ENCODE data around the gene SERPINA4.
"Not testable (repeated sequence)": the region's sequence is repeated elsewhere in the genome, so short reads cannot be mapped to it uniquely, and the experiment has no call there.

The SERPINA4 gene

DNA sequence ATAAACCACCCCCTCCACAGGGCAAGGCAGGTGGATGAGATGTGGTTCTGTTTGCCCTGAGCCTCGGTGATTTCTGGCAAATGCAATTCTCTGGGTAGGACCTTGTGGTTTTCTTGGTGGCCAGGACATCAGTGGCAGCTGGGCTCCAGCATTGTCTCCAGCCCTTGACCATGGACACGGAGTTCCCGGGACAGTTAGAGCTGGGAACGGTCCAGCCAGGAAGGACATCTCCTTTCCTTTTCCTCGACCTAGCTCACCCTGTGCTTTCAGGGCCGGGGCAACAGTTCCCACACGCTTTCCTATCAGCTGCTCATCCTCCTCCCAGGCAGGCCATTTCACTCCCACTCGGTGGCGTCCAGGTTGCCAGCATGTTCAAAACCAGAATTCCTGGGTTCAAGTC lies 9.2 kb downstream of the SERPINA4 start:
- DNase-seq = no peak

DNA sequence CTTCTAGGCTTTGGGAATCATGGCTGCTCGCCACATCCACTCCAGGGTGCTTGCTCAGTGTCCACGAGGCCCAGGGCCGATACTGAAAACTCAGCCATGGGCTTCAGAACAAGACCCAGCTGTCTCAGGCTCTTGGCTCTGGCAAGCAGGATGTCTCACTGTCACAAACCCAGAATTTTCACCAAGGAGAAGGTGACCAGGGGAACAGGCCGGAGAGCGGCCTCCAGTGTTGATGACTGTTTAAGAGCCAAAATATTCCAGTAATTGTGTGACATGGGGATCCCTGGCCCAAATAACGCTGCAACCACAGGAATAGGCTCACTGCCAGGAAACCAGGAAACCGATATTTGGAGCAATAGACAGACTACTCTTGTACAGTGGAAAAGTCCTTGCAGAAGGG lies 10.2 kb downstream of the SERPINA4 start:
- no peak for DNase-seq

DNA sequence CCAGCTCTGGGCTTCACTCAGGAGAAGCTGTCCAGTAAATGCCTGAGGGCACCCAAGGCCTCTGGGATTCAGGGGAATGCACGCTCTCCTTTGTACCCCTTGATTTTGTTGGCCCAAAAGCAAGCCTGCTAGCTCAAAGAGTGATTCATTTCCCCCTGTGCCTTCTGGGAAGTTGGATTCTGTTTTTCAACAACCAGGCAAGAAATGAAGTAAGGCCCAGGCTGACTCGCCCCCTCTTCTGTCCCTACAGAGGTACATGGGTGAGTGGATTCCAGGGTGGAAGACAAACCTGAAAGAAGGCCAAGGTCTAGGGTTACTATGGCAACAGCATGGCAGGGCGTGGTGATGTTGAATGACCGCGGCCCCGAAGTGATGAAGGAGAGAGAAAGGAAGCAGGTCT lies 10.7 kb downstream of the SERPINA4 start:
- no peak for DNase-seq

DNA sequence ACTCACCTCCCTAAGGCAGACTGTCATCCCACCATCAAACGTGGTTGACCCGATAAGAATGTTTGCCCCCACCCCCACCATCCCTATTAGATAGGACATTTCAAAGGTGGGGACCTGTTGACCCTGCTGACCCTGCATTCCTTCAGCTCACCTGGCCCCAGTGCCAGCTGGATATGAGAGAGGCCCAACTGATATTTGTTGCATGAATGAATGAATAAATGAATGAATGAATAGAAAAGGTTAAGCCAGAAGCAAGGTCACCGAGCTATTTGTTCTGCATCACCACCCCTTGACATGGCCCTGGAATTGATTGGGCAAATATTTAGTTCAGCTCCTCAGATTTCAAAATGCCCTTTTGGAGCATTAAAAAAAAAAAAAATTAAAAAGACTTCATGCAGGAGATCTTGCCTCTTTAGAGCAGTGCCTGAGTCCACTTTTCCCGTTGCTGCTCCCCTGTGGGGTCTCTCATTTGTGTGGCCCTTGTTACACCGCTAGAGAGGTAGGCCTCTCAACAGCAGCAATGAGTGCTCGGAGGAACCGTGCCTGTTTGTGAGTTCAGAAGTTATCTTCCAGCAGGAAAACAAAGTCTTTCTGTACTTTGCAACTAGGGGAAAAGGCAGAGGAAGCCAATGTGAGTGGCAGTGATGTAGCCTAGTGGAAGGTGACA lies 11.5 kb downstream of the SERPINA4 start:
- no peak for DNase-seq

DNA sequence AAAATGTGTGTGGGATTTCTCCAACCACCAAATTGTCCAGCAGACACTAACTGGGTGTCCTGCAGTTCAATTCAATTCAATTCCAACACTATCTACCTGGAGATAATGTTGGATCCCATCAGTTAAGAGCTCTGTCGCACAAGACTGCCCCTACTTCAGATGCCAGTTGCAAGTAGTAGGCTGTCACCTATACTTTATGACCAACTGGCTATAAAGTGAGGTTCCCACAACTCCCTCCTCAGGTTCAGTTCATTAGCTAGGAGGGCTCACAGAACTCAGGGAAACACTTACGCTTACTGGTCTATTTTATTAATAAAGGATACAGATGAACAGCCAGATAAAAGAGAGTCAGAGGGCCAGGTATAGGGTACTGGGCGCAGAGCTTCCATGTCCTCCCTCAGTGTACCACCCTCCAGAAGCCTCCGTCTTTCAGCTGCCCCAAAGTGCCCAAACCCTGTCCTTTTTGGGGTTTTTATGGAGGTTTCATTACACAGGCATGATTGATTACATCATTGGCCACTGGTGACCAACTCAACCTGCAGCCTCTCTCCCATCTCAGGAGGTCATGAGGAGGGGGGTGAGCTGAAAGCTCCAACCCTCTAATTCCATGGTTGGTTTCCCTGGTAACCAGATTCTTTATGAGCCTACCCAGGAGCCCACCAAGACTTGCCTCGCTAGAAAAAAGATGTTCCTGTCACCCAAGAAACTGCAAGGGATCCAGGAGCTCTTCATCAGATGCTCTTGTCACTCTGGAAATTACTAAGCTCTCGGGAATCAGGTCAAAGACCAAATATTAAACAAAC lies 12.4 kb downstream of the SERPINA4 start:
- DNase-seq = no peak

DNA sequence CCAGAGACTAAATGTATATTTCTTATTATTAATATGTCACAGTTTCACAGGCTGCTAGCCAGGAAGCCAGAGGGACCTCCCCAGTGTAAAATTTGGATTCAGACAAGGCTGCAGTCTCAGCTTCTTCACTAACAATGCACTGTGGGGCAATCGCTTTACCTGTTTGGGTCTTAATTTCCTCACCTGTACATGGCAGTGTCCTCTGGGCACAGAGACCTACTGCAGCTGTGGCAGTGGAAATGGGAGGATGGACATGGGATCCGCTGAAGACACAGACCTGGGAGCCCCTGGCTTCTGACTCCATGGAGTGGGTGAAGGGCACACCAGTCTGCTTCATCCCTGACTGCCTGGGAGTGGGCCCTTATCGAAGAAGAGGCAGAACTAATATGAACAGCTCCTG lies 13.1 kb downstream of the SERPINA4 start:
- no peak for DNase-seq

DNA sequence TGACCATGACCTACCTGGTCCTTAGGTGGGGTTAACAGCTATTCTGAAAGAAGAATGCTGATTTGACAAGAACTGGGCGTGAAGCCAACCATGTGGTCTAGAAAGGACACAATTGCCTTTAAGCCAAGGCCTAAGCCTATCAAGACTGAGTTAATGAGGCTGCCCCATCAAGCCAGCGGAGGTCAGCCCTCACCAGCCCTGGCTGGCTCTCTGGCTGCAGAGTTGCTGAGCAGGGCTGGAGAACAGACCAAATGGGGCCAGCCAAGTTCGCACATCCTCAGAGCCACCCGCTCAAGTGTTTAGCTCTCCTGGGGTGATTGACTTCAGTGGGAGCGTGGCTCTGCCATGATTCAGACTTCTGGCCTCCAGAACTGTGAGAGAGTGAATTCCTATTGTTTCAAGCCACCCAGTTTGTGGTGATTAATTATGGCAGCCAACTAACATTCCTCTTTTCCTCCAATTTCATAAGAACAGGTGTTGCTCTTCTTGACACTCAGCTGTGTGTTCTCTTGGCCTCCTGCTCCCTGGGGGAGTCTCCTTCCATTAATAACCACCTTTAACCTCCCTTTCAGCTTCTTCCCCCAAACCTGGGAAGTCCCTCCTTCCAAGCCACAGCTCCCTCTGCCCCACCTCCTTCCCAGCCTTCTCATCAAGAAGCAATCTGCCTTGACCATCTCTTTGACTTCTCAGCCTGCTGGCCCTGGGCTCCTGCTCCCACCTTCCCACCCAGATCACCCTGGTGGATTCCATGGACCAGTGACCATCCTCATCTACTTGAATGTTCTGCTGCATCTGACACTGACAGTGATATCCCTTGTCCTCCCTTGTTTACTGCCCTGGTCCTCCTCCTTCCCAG lies 14.7 kb downstream of the SERPINA4 start:
- no peak for DNase-seq

DNA sequence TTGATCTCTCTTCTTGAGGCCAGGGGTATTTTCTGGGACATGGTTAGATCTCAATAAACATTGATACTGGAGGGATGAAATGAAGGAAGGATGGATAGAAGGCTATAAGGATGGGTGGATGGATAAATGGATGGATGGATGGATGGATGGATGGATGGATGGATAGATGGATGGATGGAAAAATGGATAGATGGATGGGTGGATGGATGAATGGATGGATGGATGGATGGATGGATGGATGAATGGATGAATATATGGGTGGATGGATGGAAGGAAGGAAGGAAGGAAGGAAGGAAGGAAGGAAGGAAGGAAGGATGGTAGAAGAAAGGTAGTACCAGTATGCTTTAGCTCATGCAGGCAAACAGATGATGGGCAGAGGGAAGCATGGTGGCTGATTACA lies 16.2 kb downstream of the SERPINA4 start:
- DNase-seq = not testable (repeated sequence)

DNA sequence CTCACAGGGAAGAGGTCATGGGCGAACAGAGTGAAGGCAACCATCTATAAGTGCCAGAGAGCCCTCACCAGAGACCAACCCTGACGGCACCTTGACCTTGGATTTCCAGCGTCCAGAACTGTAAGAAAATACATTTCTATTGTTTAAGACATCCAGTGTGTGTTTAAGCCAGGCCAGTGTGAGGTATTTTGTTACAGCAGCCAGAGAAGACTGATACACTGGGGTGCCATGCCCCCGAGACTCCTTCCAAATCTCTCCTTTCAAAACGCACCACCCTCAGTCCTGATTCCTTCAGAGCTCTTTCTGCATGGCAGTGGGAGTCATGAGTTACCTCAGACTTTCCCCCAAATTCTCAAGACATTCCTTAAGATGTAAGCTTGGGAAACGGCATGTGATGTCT lies 17.5 kb downstream of the SERPINA4 start:
- DNase-seq = no peak

DNA sequence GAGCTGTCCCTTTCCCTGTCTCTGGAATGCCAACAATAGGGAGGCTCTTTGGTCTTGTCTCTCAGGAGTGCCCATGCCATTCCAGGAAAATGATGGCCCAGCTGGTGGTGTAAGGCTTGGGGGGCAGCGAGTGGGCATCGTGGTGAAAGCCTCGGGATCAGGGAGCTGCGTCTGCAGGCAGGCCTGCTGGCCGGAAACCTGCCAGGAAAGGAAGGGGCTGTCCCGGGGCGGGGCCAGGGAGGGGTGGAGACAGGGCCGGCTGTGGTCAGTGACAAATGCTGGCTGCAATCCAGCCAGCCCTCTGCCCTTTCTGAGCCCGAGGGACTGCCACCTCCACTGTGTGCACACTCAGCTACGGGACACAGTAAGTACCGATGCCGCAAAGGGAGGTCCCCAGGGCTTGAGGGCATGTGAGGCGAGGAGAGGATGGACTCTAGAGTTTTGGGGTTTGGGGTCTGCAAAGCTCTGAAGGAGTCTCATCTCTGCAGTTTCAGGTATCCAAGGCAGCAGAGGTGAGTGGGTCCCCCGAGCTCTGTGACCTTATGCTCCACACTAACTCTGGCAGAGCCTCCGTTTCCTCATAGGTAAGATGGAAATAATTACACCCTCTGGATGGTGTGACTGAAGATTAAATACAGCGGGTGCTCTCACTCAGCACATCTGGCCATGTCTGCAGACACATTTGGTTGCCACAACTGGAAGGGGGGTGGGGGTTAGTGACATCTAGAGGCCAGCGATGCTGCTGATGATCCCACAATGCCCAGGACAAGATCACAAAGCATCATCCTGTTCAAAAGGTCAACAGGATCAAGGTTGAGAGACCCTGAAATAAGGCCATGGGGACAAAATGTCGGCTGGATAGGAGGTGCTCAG lies 20.1 kb downstream of the SERPINA4 start, which contains the start of gene SERPINA5:
TSS of gene SERPINA5 (plus strand) at position 300 of the 873 bp plus-strand sequence. CDS start 5,937 bp downstream, outside the sequence.
- no peak for DNase-seq

DNA sequence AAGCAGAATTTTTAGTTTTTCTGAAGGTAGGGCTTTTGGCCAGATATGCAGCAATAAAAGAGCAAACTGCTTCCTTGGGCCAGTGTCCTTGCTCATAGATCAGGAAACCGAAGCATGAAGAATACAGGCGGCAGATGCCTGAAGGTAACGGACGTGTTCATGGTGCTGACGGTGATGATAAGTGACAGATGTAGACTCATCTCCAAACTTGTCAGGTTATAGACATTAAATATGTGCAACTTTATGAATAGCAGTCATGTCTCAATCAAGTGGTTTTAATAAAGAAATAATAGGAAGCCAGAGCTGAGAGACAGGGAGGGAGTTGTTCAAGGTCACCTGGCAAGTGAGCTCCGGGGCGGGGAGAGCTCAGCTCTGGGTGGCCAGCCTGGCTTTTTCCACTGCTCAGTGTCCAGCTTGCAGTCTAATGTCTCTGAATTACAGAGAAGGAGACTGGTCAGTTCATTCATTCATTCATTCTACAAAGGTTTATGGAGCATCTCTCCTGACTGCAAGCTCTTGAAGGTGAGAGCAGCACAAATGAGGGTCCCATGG lies 21.0 kb downstream of the SERPINA4 start:
- DNase-seq = no peak

DNA sequence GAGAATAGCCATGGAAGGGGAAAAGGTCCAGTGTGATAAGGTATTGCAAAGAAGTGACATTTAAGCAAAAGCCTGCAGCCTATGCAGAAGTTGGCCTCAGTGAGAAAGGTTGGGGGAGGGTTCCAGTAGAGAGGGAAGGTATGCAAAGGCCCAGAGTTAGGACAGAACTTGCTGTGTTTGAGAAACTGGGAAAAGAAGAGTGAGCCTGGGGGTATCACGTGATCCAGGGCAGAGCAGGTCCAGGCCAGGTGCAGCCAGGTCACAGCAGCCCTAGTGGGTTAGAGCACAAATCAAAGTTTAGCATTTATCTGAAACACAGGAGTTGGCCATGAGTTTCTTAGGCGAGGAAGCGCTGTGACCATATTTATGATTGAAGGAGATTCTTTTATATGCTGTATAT lies 21.6 kb downstream of the SERPINA4 start:
- no peak for DNase-seq

DNA sequence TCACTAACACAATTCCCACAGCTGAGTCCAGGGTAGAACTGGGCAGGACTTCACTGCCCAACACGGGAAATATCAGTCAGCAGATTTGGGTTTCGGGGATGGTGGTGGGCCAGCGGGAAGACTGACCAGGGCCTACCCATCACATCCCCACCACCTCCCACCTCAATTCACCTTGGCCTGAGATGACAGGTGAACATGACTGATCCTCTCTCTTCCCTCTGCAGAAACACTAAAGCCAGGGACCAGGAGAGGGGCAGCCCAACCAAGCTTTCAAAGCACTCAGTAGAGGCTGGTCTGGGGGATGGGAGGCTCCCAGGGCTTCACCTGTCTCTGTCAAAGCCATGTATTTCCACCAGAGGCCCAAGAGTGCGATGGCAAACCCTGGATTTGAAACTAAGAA lies 22.3 kb downstream of the SERPINA4 start:
- DNase-seq = no peak

DNA sequence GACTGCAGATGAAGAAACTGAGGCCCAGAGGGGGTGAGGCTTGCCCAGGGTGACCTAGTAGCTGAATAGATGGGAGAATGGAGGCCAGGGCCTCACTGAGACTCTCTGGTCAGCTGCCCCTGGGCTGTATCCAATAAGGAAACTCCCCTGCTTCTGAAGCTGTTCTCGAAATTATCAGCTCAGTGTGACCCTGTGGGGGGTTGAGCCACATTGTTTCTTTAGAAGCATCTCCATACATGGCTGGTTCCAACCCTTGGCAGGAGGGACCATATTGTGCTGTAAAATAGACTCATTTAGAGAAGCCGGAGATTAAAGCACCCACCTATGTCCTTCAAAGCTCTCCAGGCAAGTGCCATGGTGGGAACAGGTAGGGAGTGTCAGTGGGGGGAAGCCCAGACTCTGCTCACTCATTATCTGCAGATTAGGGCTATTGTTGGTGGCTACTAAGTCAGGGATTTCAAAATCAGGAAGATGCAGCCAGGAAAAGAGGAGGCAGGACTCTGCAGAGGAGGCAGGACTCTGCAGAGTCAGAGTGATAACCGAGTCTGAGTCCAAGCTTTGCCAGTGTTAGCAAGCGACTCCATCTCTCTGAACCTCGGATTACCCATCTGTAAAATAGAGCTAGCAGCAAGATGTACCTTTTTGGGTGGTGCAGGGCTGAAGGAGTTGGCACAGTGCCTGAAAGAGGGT lies 23.5 kb downstream of the SERPINA4 start:
- no peak for DNase-seq

DNA sequence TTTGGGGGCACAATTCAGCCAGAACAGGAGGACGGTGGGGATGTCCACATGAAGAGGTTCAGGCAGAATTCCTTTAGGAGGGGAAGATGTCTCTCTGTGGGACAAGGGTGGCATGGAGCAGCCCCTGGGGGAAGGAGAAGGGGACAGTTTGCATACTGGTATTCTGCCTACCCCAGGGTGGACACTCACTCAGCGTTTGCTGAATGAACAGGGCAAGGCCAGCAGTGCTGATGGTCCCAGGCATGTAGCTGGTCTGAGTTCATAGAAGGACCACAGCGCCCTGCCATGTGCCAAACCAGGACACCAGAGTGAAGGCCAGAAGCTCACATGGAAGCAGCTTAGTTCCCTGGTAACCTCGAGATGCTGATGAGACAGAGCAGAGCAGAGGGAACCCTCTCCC lies 25.4 kb downstream of the SERPINA4 start:
- no peak for DNase-seq

DNA sequence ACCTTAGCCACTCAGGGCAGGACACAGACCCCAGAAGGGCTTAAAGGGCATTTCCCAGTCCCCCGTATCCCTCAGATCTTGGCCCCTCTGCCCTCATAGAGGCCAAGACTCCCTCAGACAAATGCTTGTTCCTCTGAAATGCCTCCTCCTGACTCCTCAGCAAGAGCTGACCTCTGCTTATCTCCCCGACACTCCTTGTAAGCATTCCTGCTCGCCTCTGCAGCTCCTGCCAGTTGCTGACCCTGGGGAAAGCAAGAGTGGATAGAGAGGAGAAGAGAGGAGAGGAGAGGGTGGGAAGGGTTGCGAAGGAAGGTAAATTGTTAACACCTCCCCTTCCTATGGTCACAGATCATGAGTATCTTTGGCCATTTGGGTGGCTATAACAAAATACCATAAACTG lies 27.1 kb downstream of the SERPINA4 start:
- DNase-seq = no peak

DNA sequence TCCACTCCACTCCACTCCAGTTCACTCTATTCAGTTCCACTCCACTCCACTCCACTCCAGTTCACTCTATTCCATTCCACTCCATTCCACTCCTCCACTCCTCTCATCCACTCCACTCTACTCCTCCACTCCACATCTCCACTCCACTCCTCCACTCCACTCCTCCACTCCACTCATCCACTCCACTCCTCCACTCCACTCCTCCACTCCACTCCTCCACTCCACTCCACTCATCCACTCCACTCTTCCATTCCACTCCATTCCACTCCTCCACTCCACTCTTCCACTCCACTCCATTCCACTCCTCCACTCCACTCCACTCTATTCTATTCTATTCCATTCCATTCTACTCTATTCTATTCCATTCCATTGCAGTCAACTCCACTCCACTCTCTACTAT lies 29.8 kb downstream of the SERPINA4 start:
- DNase-seq = no peak

DNA sequence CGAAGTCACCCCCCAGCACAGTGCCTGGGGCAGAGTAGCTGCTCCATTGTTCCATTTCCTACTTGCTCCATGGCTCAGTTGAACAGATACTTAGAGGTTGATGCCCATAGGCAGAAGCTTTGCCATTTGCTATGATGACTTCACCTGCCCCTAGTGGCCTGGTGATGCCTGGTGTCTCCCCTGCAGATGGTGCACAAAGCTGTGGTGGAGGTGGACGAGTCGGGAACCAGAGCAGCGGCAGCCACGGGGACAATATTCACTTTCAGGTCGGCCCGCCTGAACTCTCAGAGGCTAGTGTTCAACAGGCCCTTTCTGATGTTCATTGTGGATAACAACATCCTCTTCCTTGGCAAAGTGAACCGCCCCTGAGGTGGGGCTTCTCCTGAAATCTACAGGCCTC lies 30.6 kb downstream of the SERPINA4 start:
- no peak for DNase-seq

DNA sequence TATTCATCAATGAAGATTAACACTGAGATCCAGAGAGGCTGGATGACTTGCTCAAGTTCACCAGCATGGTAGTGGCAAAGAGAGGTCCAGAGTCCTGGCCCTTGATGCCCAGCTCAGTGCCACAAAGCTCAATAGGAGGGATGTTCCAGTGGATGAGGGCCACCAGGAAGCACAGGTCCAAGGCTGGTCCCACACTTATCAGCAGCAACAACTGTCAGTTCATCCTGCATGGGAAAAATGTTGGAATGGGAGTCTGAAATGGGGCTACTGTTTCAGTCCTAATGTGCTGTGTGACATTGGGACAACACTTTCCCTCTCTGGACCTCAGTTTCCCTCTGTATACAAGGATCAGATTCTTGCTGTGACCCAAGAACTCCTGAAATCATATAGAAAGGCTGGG lies 31.2 kb downstream of the SERPINA4 start:
- DNase-seq = no peak

DNA sequence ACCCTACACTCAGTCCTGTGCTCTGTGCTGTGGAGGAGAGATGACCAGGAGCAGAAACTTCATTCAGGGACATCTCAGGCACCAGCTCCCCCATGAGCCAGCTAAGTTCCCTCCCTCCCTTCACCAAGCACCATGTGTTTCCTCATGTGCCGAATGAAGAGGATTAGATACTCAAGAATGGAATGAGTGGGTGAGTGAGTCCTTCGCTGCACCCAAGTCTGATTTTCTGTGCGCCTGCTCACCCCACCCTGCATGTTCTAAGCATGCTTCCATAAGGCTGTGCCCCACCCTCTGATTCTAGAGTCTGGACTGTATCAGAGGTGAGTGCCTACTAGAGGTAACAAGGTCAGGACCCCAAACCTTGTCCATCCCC lies 32.1 kb downstream of the SERPINA4 start:
- DNase-seq = no peak

DNA sequence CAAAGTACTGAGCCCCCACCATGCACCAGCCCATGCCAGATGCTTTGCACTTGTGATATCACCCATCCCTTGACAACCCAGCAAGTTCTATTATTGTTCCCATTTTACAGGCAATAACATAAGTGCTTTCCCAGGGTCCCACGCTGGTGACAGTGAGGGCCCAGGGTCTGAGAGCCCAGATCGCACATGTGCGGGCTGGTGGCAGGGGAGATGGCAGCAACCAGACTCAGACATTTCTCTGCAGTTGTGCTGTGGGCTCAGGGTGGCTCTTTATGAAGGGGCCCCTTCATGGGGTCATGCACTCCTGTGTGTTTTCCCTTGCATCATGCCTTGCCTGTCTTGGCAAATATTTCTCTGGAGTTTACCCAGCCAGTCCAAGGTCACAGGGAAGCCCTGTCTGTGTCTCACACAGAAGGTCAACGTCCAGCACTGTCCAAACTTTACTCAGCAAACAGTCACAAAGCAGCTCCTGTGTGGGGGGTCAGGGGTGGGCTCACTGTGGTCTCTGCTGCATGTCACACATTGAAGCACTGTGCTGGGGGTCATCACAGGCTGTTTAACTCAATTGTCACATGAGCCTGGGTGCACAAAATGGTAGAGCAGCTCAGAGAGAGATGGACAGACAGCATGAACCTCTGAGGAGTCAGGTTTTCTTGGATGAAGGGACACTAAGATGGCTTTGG lies 32.6 kb downstream of the SERPINA4 start:
- DNase-seq = no peak

Measured in NCI-H1105 treated with DMSO at 0.1 percent for 48 hours (cell line).